Duodenal mucosa (tissue), 2 donors: Measurements from ENCODE around the gene KIF3C.
"Not testable (repeated sequence)": the region's sequence is repeated elsewhere in the genome, so short reads cannot be mapped to it uniquely, and the experiment has no call there.

Experiments
- H3K27ac ChIP-seq: one replicate; pipeline ENCODE4 v1.7.0; 2013; ENCODE audit warnings: low read depth, low read length
- H3K27me3 ChIP-seq, 2 donors: one replicate each; pipeline ENCODE4 v1.7.0; 2013; ENCODE audit warnings: low read length in 2 of 2, control low read depth in 1 of 2; ENCODE audit not compliant: insufficient read depth in 2 of 2, control insufficient read depth in 1 of 2
- H3K36me3 ChIP-seq, 2 donors: one replicate each; pipeline ENCODE4 v1.7.0; 2013; ENCODE audit warnings: low read length in 2 of 2, control low read depth in 1 of 2; ENCODE audit not compliant: insufficient read depth in 2 of 2, control insufficient read depth in 1 of 2
- H3K4me1 ChIP-seq, 2 donors: one replicate each; pipeline ENCODE4 v1.7.0; 2013; ENCODE audit warnings: low read length in 2 of 2, control low read depth in 1 of 2; ENCODE audit not compliant: insufficient read depth in 2 of 2, control insufficient read depth in 1 of 2
- H3K4me3 ChIP-seq, 2 donors: one replicate each; pipeline ENCODE4 v1.7.0; 2013; ENCODE audit warnings: low read length in 2 of 2, low read depth in 1 of 2
- H3K9ac ChIP-seq, 2 donors: one replicate each; pipeline ENCODE4 v1.7.0; 2013; ENCODE audit warnings: low read length in 2 of 2, low read depth in 1 of 2
- H3K9me3 ChIP-seq, 2 donors: one replicate each; pipeline ENCODE4 v1.7.0; 2013; ENCODE audit warnings: low read length in 2 of 2, control low read depth in 1 of 2; ENCODE audit not compliant: control insufficient read depth in 1 of 2

KIF3C gene

DNA sequence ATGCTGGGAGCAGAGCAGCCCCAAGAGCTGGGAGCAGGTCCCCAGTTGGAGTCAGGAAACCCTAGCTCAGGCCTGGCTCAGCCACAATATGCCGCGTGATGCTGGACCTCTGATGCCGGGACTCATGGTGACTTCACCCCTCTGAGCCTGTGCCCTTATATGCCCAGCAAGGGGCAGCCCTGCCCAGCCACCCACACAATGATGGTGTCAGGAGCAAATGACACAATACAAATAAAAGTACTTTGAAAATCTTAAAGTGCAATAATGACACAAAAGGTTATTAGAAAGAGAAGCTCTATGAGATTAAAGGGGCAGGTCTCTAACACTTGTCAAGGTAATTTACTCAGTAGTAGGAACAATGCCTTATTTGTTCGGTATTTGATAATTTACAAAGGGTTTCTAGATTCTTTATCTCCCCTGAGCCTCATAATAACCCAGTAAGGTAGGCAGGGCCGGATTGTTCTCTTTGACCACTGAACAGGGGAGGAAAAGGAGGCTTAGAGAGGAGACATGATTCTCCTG lies 18.3 kb upstream of the KIF3C start:
- H3K9ac ChIP-seq: no peak overlapping the region
- H3K4me3 ChIP-seq: no peak overlapping the region
- no peak overlapping the region for H3K27ac ChIP-seq
- H3K36me3 ChIP-seq: no peaks in the 10 kb centered on the region
- peaks cover 23 to 27% of the 10 kb centered on the region in 2 donors for H3K4me1 ChIP-seq
- no peaks in the 10 kb centered on the region for H3K27me3 ChIP-seq
- no peaks in the 10 kb centered on the region for H3K9me3 ChIP-seq

DNA sequence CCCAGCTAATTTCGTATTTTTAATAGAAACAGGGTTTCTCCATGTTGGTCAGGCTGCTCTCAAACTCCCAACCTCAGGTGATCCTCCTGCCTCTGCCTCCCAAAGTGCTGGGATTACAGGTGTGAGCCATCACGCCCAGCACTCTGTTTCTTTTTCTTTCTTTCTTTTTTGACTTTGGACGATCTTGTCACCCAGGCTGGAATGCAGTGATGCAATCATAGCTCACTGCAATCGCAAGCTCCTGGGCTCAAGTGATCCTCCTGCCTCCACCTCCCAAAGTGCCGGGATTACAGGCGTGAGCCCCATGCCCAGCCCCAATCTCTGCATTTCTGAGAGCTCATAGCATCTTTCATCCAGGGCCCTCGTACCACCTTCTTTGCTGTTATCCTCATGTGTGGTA lies 17.1 kb upstream of the KIF3C start:
- H3K9me3 ChIP-seq, H3K9ac ChIP-seq, H3K27ac ChIP-seq, H3K36me3 ChIP-seq, H3K4me3 ChIP-seq, H3K27me3 ChIP-seq: not testable (repeated sequence)
- H3K4me1 ChIP-seq: peaks cover 23 to 27% of the 10 kb centered on the region in 2 donors

DNA sequence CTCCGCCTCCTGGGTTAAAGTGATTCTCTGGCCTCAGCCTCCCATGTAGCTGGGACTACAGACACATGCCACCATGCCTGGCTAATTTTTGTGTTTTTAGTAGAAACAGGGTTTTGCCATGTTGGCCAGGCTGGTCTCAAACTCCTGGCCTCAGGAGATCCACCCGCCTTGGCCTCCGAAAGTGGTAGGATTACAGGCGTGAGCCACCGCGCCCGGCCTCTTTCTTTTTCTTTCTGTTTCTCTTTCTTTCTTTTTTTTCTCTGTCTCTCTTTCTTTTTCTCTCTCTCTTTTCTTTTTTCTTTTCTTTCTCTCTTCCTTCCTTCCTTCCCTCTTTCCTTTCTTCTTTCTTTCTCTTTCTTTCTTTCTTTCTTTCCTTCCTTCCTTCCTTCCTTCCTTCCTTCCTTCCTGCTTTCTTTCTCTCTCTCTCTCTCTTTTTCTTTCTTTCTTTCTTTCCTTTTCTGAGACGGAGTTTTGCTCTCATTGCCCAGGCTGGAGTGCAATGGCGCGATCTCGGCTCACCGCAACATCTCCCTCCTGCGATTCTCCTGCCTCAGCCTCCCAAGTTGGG lies 16.6 kb upstream of the KIF3C start:
- H3K4me1 ChIP-seq: peaks cover 23 to 27% of the 10 kb centered on the region in 2 donors
- H3K9me3 ChIP-seq, H3K4me3 ChIP-seq, H3K9ac ChIP-seq, H3K27me3 ChIP-seq, H3K27ac ChIP-seq, H3K36me3 ChIP-seq: not testable (repeated sequence)

DNA sequence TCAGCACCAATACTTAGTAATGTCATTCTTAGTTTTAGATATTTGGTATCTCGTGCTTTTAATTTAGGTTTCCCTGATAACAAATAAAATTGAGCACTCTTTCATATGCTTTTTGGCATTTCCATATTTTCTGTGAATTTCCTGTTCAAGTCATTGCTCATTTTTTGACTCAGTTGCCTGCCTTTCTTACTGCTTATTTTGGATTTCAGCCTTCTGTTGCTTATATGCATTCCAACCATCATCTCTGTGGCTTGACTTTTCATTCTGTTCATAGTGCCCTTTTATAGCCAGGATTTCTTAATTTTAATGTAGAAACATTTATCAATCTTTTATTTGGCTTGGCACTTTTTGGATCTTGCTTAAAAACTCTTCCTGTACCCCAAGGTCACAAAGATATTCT lies 14.5 kb upstream of the KIF3C start:
- peaks cover 18 to 25% of the 10 kb centered on the region in 2 donors for H3K4me1 ChIP-seq
- H3K36me3 ChIP-seq: no peaks in the 10 kb centered on the region
- H3K27me3 ChIP-seq: no peaks in the 10 kb centered on the region
- no peak overlapping the region for H3K9ac ChIP-seq
- no peak overlapping the region for H3K27ac ChIP-seq
- H3K4me3 ChIP-seq: no peak overlapping the region
- H3K9me3 ChIP-seq: no peaks in the 10 kb centered on the region

DNA sequence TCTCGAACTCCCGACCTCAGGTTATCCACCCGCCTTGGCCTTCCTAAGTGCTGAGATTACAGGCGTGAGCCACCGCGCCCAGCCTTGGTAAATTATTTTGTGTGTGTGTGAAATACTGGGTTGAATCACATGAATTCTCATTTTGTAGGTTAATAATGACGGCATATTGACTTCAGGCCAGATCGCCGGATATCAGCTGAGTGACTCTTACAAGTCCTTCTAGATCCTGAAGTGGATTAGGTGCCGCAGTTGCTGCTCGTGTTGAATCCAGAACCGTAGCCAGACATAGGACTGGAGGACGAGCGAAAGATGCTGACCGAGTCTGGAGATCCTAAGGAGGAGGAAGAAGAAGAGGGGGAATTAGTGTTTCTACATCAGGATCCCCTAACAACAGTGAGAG lies 12.2 kb upstream of the KIF3C start:
- no peak overlapping the region for H3K4me3 ChIP-seq
- H3K36me3 ChIP-seq: no peaks in the 10 kb centered on the region
- no peak overlapping the region for H3K9ac ChIP-seq
- H3K27ac ChIP-seq: no peak overlapping the region
- no peaks in the 10 kb centered on the region for H3K9me3 ChIP-seq
- H3K4me1 ChIP-seq: peaks cover 9 to 12% of the 10 kb centered on the region in 2 donors
- no peaks in the 10 kb centered on the region for H3K27me3 ChIP-seq

GRCh38 chr2:25993049-25993448 lies 10.8 kb upstream of the KIF3C start:
- Histone ChIP-seq H3K4me1 (peaks cover 8 to 10% of the 10 kb centered on the region in 2 donors), H3K9me3 (no peaks in the 10 kb centered on the region), H3K36me3 (no peaks in the 10 kb centered on the region), H3K27me3 (no peaks in the 10 kb centered on the region), H3K9ac (no peak overlapping the region), H3K27ac (no peak overlapping the region), H3K4me3 (no peak overlapping the region)

GRCh38 chr2:25992556-25992955 lies 10.3 kb upstream of the KIF3C start:
- no peak overlapping the region for H3K9ac ChIP-seq
- no peaks in the 10 kb centered on the region for H3K27me3 ChIP-seq
- no peak overlapping the region for H3K27ac ChIP-seq
- H3K4me1 ChIP-seq: peaks cover 8 to 10% of the 10 kb centered on the region in 2 donors
- H3K4me3 ChIP-seq: no peak overlapping the region
- H3K9me3 ChIP-seq: no peaks in the 10 kb centered on the region
- H3K36me3 ChIP-seq: no peaks in the 10 kb centered on the region

DNA sequence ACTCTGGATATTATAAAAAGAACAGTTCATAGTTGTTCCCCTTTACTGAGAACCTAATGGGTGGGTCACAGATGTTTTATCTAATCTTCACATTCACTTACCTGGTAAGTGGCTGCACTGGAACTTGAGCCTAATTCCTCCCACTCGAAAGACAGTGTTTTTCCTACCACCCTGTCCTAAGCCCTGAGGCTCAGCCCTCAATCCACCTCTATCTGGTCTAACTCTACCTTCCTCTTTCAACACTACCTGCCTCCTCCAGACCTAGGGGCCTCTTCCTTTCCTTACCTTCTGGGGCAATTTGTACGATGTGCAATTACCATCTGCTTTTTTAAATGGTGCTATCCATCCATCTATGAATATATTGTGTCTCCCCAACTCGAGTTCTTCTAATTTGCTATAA lies 9.7 kb upstream of the KIF3C start:
- H3K9me3 ChIP-seq: no peaks in the 10 kb centered on the region
- H3K36me3 ChIP-seq: no peaks in the 10 kb centered on the region
- no peak overlapping the region for H3K4me3 ChIP-seq
- peaks cover 8 to 10% of the 10 kb centered on the region in 2 donors for H3K4me1 ChIP-seq
- no peaks in the 10 kb centered on the region for H3K27me3 ChIP-seq
- no peak overlapping the region for H3K27ac ChIP-seq
- no peak overlapping the region for H3K9ac ChIP-seq

GRCh38 chr2:25989154-25989553 lies 6.9 kb upstream of the KIF3C start:
- H3K4me1 ChIP-seq: peaks cover 8 to 10% of the 10 kb centered on the region in 2 donors
- H3K27me3 ChIP-seq: no peaks in the 10 kb centered on the region

GRCh38 chr2:25988134-25988533 lies 5.8 kb upstream of the KIF3C start:
- Histone ChIP-seq H3K4me3 (no peak overlapping the region), H3K4me1 (peaks cover 8 to 10% of the 10 kb centered on the region in 2 donors), H3K9ac (no peak overlapping the region), H3K27ac (no peak overlapping the region), H3K36me3 (no peaks in the 10 kb centered on the region), H3K27me3 (no peaks in the 10 kb centered on the region), H3K9me3 (no peaks in the 10 kb centered on the region)

More at GRCh38 chr2:25989154-25989553, 6.9 kb upstream of the KIF3C start:
- no peaks in the 10 kb centered on the region for H3K36me3 ChIP-seq
- H3K27ac ChIP-seq: no peak overlapping the region
- H3K4me3 ChIP-seq: no peak overlapping the region
- H3K9ac ChIP-seq: no peak overlapping the region
- no peaks in the 10 kb centered on the region for H3K9me3 ChIP-seq
